H1 (cell line): Measurements from ENCODE around the gene NDC80. TPM values are rescaled to one million over a fixed set of nuclear protein-coding genes. Genes with fewer than 3 reads are reported as not detected.

ENCODE experiments used
- CTCF ChIA-PET: fragments of 300-600 bp; sonication (Branson Sonifier 250); formaldehyde crosslinking; loops from one replicate; lab custom pipeline; 2021; ENCODE audit not compliant: partially characterized antibody; lab: Charles Lee
- POLR2A ChIA-PET: fragments of 300-600 bp; sonication (Branson Sonifier 250); formaldehyde crosslinking; loops from one replicate; lab custom pipeline; 2021; ENCODE audit warnings: inconsistent platforms; ENCODE audit not compliant: partially characterized antibody; lab: Charles Lee
- DNase-seq, 2 experiments: peaks; one replicate each; pipeline versions ENCODE4 v3.0.0 to v3.0.0-alpha.2; 2010 to 2022; ENCODE audit warnings: low spot score in 2 of 2, low read depth in 1 of 2, mixed read lengths in 1 of 2
- FAIRE-seq: peaks from 2 replicates; lab custom pipeline; 2011; peaks lifted over from hg19 to GRCh38; lab: Jason Lieb, UNC
- H2AFZ ChIP-seq: 2 replicates; pipeline ENCODE4 v1.8.1; 2012; ENCODE audit warnings: low read length, inconsistent platforms
- H2AK5ac ChIP-seq: 2 replicates; pipeline ENCODE4 v1.6.1; 2013; ENCODE audit warnings: low read depth, low read length
- H2BK120ac ChIP-seq: replicated peaks from 2 replicates; pipeline ENCODE3; 2013; ENCODE audit warnings: low read depth, low read length, inconsistent platforms
- H2BK12ac ChIP-seq: 2 replicates; pipeline ENCODE4 v1.6.1; 2013; ENCODE audit warnings: low read depth, low read length
- H2BK15ac ChIP-seq: 2 replicates; pipeline ENCODE4 v1.6.1; 2013; ENCODE audit warnings: low read length
- H2BK20ac ChIP-seq: 2 replicates; pipeline ENCODE4 v1.6.1; 2013; ENCODE audit warnings: low read length
- H2BK5ac ChIP-seq: 2 replicates; pipeline ENCODE4 v1.6.1; 2013; ENCODE audit warnings: low read depth, low read length
- H3K14ac ChIP-seq: 2 replicates; pipeline ENCODE4 v1.6.1; 2013; ENCODE audit warnings: inconsistent platforms; ENCODE audit not compliant: insufficient read length
- H3K18ac ChIP-seq: 2 replicates; pipeline ENCODE4 v1.6.1; 2013; ENCODE audit warnings: low read length; ENCODE audit errors: extremely low read depth
- H3K23ac ChIP-seq: 2 replicates; pipeline ENCODE4 v1.6.1; 2013; ENCODE audit warnings: inconsistent platforms; ENCODE audit not compliant: insufficient read length
- H3K23me2 ChIP-seq: 2 replicates; pipeline ENCODE4 v1.6.1; 2013; ENCODE audit warnings: low read depth, low read length
- H3K27ac ChIP-seq: 2 replicates; pipeline ENCODE4 v1.6.1; 2011; ENCODE audit warnings: low read depth, low read length, inconsistent platforms
- H3K27me3 ChIP-seq, 4 experiments: replicated peaks in 1 of 4; 1 replicate in 1 of 4; 2 replicates in 3 of 4; pipeline versions ENCODE4 v1.6.1 to v1.8.1; 2011 to 2013; ENCODE audit warnings: low read length in 3 of 4, mild to moderate bottlenecking in 3 of 4, inconsistent platforms in 2 of 4, mixed read lengths in 2 of 4, moderate library complexity in 1 of 4; ENCODE audit not compliant: control insufficient read depth in 3 of 4, insufficient read depth in 3 of 4; ENCODE audit errors: extremely low read depth in 1 of 4
- H3K36me3 ChIP-seq, 4 experiments: 2 replicates each; pipeline versions ENCODE4 v1.6.1 to v1.8.1; 2011 to 2013; ENCODE audit warnings: mild to moderate bottlenecking in 4 of 4, low read length in 3 of 4, moderate library complexity in 2 of 4, control low read depth in 1 of 4, inconsistent platforms in 1 of 4; ENCODE audit not compliant: insufficient read depth in 4 of 4, control insufficient read depth in 2 of 4
- H3K4ac ChIP-seq: replicated peaks from 2 replicates; pipeline ENCODE3; 2013; ENCODE audit warnings: low read length, low read depth, mixed read lengths, inconsistent platforms; ENCODE audit not compliant: insufficient read length
- H3K4me1 ChIP-seq, 4 experiments: replicated peaks in 1 of 4; 1 replicate in 1 of 4; 2 replicates in 3 of 4; pipeline versions ENCODE4 v1.6.1 to v1.8.1; 2011 to 2013; ENCODE audit warnings: low read length in 3 of 4, inconsistent platforms in 2 of 4, mixed read lengths in 1 of 4; ENCODE audit not compliant: insufficient read depth in 4 of 4, control insufficient read depth in 3 of 4
- H3K4me2 ChIP-seq, 2 experiments: 2 replicates each; pipeline versions ENCODE4 v1.6.1 to v1.8.1; 2011 to 2013; ENCODE audit warnings: low read depth in 2 of 2, low read length in 2 of 2, control low read depth in 1 of 2, inconsistent platforms in 1 of 2, mild to moderate bottlenecking in 1 of 2; ENCODE audit not compliant: insufficient read depth in 1 of 2
- H3K4me3 ChIP-seq, 4 experiments: fragments of 200-600, 300-600 bp in 1 of 4; sonication (generic), shearing (Covaris generic), sonication (Bioruptor Twin) in 1 of 4; 2 replicates each; pipeline versions ENCODE4 v1.5.1 to v1.8.1; 2011 to 2016; ENCODE audit warnings: low read length in 4 of 4, low read depth in 3 of 4, control low read depth in 2 of 4, inconsistent platforms in 2 of 4, mild to moderate bottlenecking in 2 of 4, mixed read lengths in 1 of 4, moderate library complexity in 1 of 4; ENCODE audit not compliant: insufficient read depth in 2 of 4; ENCODE audit errors: extremely low read depth in 1 of 4
- H3K56ac ChIP-seq: replicated peaks from 2 replicates; pipeline ENCODE3; 2013; ENCODE audit warnings: low read depth, mild to moderate bottlenecking, mixed read lengths, low read length, inconsistent platforms; ENCODE audit not compliant: insufficient read length
- H3K79me1 ChIP-seq: 2 replicates; pipeline ENCODE4 v1.6.1; 2013; ENCODE audit warnings: low read depth, low read length, control low read depth
- H3K79me2 ChIP-seq, 2 experiments: 2 replicates each; pipeline versions ENCODE4 v1.6.1 to v1.8.1; 2012 to 2013; ENCODE audit warnings: low read length in 2 of 2, mild to moderate bottlenecking in 2 of 2, inconsistent platforms in 1 of 2; ENCODE audit not compliant: insufficient read depth in 2 of 2, control insufficient read depth in 1 of 2
- H3K9ac ChIP-seq, 4 experiments: replicated peaks in 1 of 4; 1 replicate in 1 of 4; 2 replicates in 3 of 4; pipeline versions ENCODE4 v1.6.1 to v1.8.1; 2011 to 2013; ENCODE audit warnings: low read depth in 3 of 4, low read length in 3 of 4, control low read depth in 2 of 4, mild to moderate bottlenecking in 2 of 4, moderate library complexity in 2 of 4, inconsistent platforms in 1 of 4; ENCODE audit errors: extremely low read depth in 1 of 4
- H3K9me3 ChIP-seq, 2 experiments: 2 replicates each; pipeline versions ENCODE4 v1.6.1 to v1.8.1; 2012 to 2013; ENCODE audit warnings: mild to moderate bottlenecking in 2 of 2, moderate library complexity in 2 of 2, control low read depth in 1 of 2, inconsistent platforms in 1 of 2, low read depth in 1 of 2, low read length in 1 of 2, mixed read lengths in 1 of 2; ENCODE audit not compliant: insufficient read depth in 2 of 2
- H4K20me1 ChIP-seq, 2 experiments: replicated peaks in 1 of 2; 2 replicates each; pipeline versions ENCODE3 to v1.8.1; 2011 to 2013; ENCODE audit warnings: inconsistent platforms in 2 of 2, low read length in 2 of 2, mild to moderate bottlenecking in 1 of 2; ENCODE audit not compliant: insufficient read depth in 2 of 2, control insufficient read depth in 1 of 2
- H4K5ac ChIP-seq: 2 replicates; pipeline ENCODE4 v1.6.1; 2013; ENCODE audit warnings: low read length, low read depth, mixed read lengths, inconsistent platforms; ENCODE audit not compliant: insufficient read length
- H4K8ac ChIP-seq: 2 replicates; pipeline ENCODE4 v1.8.0; 2013; ENCODE audit warnings: mild to moderate bottlenecking, moderate library complexity, low read length, inconsistent platforms; ENCODE audit not compliant: insufficient read depth; ENCODE audit errors: extremely low read depth
- H4K91ac ChIP-seq: replicated peaks from 2 replicates; pipeline ENCODE3; 2013; ENCODE audit warnings: low read length, mixed read lengths, inconsistent platforms; ENCODE audit not compliant: insufficient read length
- EP300 ChIP-seq, 2 experiments: IDR thresholded peaks; 1 replicate in 1 of 2; 2 replicates in 1 of 2; pipeline ENCODE4 v1.6.1; 2011 to 2012; ENCODE audit warnings: low read depth in 2 of 2, low read length in 2 of 2, mild to moderate bottlenecking in 2 of 2, borderline replicate concordance in 1 of 2, inconsistent platforms in 1 of 2, moderate library complexity in 1 of 2
- RAD21 ChIP-seq, 2 experiments: IDR thresholded peaks in 1 of 2; conservative IDR thresholded peaks in 1 of 2; 2 replicates each; pipeline ENCODE4 v1.6.1; 2011; ENCODE audit warnings: low read depth in 2 of 2, low read length in 2 of 2, improper control_type of control experiment in 1 of 2, inconsistent platforms in 1 of 2, mild to moderate bottlenecking in 1 of 2, moderate library complexity in 1 of 2
- SIX5 ChIP-seq: IDR thresholded peaks from 2 replicates; pipeline ENCODE4 v1.6.1; 2011; ENCODE audit warnings: mild to moderate bottlenecking, low read depth, low read length
- WGBS, 2 experiments: shearing (Covaris generic) in 1 of 2; methylation state at CpG; one replicate each; pipeline versions ENCODE4 v1.1.6 to v1.1.7; 2013 to 2015; ENCODE audit warnings: low lambda C conversion rate in 2 of 2, mixed read lengths in 2 of 2, inconsistent platforms in 1 of 2, low coverage in 1 of 2, missing lambda C conversion rate in 1 of 2; ENCODE audit not compliant: insufficient replicate concordance in 2 of 2, insufficient coverage in 1 of 2, insufficient read length in 1 of 2; ENCODE audit errors: extremely low coverage in 1 of 2, missing lambda C conversion rate in 1 of 2; 5-methylcytosine and 5-hydroxymethylcytosine counted together
- polyA plus RNA-seq, 7 experiments: library from polyadenylated mRNA; depleted of rRNA in 3 of 7; stranded (reverse) in 5 of 7; unstranded in 2 of 7; fragments of >200 nt in 5 of 7; fragments of 200-250 nt in 2 of 7; gene quantifications; 1 replicate in 5 of 7; 2 replicates in 1 of 7; 4 replicates in 1 of 7; pipeline versions ENCODE4 v1.2.1 to v1.2.3, GENCODE V29; 2011 to 2013; ENCODE audit warnings: missing spikeins in 2 of 7, mixed read lengths in 2 of 7
- total RNA-seq: library from RNA; stranded (reverse); fragmentation: NEBNext Ultra II Directional; extraction: Animal tissue kit (Norgen Biotek cat#: 25700); gene quantifications from 2 replicates; pipeline ENCODE4 v1.2.1, GENCODE V29; 2021

NDC80 gene
- total and polyA plus RNA-seq, 2 of the 8 experiments (the other 6 are each of a cell fraction or from before 2014, with no cell fraction given): 11.0 to 45.0 TPM

DNA sequence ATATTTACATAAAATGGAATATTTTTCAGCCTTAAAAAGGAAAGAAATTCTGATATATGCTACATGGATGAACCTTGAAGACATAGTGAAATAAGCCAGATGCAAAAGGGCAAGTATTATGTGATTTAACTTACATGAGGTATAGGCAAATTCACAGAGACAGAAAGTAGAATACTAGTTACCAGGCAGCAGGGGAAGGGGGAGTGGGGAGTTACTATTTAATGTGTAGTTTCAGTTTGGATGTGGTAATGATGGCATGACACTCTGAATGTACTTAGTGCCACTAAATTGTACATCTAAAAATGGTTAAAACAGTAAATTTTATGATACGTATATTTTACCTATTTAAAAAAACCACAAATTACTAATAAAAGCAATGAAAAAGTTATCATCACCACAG lies 12.1 kb upstream of the NDC80 start:
- no peak overlapping the region for H2AFZ ChIP-seq
- no peak overlapping the region for H4K8ac ChIP-seq
- no peak overlapping the region for H3K4ac ChIP-seq
- WGBS, 2 experiments: 96% methylated on average over 1 of the region's 1 CpG; no CpG with 5 or more reads in 1 of the 2 experiments
- H3K23ac ChIP-seq: no peak overlapping the region
- H2BK15ac ChIP-seq: no peak overlapping the region
- H4K20me1 ChIP-seq: no peaks in the 10 kb centered on the region
- no peak for DNase-seq
- no peak overlapping the region for H4K91ac ChIP-seq
- no peaks in the 10 kb centered on the region for H3K4me1 ChIP-seq
- H2AK5ac ChIP-seq: no peak overlapping the region
- ChIA-PET POLR2A (no interaction called here), CTCF (no interaction called here)
- H3K27me3 ChIP-seq: no peaks in the 10 kb centered on the region
- no peak for FAIRE-seq
- no peak overlapping the region for H2BK120ac ChIP-seq
- H3K79me1 ChIP-seq: no peaks in the 10 kb centered on the region
- no peak overlapping the region for H3K4me3 ChIP-seq
- no peak overlapping the region for H3K56ac ChIP-seq
- H3K4me2 ChIP-seq: no peak overlapping the region
- H2BK20ac ChIP-seq: no peak overlapping the region
- no peak overlapping the region for H2BK5ac ChIP-seq
- no peak overlapping the region for H3K18ac ChIP-seq
- no peak overlapping the region for H3K14ac ChIP-seq
- no peak overlapping the region for H3K27ac ChIP-seq
- H2BK12ac ChIP-seq: no peak overlapping the region
- no peaks in the 10 kb centered on the region for H3K9me3 ChIP-seq
- no peaks in the 10 kb centered on the region for H3K23me2 ChIP-seq
- H3K36me3 ChIP-seq: peaks cover 0 to 3% (median 0%) of the 10 kb centered on the region in 4 experiments; a peak in 2 of 8 replicates
- no peak overlapping the region for H4K5ac ChIP-seq
- H3K79me2 ChIP-seq: no peaks in the 10 kb centered on the region
- H3K9ac ChIP-seq: no peak overlapping the region
- TF ChIP-seq RAD21 (IDR thresholded peaks at IDR 0.05 in 1 of 2, conservative IDR thresholded peaks at IDR 0.05 in 1 of 2; ENCODE audit: low read depth in 2 of 2, low read length in 2 of 2) (no peak), EP300 (IDR thresholded peaks at IDR 0.05; ENCODE audit: borderline replicate concordance in 1 of 2, low read depth in 2 of 2, low read length in 2 of 2) (no peak), SIX5 (no peak)
